NAMALWA (cell line): ENCODE measurements around the gene COPS4.
A peak's percentile ranks its signal among the peaks of the same experiment; 100 is the strongest.
"Not testable (repeated sequence)": the region's sequence is repeated elsewhere in the genome, so short reads cannot be mapped to it uniquely, and the experiment has no call there.

ENCODE experiments used
- DNase-seq: peaks from one replicate; pipeline ENCODE4 v3.0.0-alpha.2; 2015; ENCODE audit warnings: low spot score

COPS4 gene

GRCh38 chr4:83083925-83084475 lies 49.0 kb downstream of the COPS4 start:
- peak; percentile 42 for DNase-seq

- DNase-seq = not testable (repeated sequence)
Measured at GRCh38 chr4:83084956-83085355, 50.0 kb downstream of the COPS4 start.

DNA sequence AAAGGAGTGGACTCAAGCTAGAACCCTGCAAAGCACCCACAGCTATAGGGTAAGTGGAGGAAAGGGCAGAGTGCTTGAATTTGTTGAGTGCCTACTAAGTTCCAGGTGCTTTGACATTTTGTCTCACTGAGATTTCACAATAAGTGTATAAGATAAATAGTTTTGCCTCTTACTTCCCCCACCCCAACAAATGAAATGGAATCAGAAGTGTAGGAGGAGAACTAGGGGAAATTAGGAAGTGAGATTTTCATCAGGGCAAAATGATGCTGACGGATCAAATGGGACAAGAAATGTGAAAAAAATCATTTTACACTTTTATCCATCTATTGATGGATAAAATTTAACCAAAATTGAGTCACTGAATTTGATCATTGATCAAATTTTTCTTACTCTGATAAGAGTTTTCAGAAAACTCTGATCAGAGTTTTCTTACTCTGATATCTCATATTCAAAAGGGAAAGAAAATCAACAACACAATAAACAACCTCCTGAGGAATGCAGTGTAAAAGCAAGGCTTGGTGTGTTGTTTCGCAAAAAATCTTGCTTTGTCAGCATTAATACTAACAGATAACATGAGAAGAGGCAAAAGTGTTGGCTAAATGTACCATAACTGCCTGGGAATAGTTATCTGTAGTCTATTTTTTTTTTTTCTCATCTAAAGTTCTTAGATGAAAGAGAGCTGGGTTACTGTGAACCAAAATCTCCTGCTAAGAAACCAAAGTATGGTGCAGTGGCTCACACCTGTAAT lies 54.6 kb downstream of the COPS4 start:
- no peak for DNase-seq

- DNase-seq = no peak
Measured at GRCh38 chr4:83093060-83093640, 58.2 kb downstream of the COPS4 start.

GRCh38 chr4:83096397-83096796 lies 61.4 kb downstream of the COPS4 start:
- DNase-seq = no peak

DNA sequence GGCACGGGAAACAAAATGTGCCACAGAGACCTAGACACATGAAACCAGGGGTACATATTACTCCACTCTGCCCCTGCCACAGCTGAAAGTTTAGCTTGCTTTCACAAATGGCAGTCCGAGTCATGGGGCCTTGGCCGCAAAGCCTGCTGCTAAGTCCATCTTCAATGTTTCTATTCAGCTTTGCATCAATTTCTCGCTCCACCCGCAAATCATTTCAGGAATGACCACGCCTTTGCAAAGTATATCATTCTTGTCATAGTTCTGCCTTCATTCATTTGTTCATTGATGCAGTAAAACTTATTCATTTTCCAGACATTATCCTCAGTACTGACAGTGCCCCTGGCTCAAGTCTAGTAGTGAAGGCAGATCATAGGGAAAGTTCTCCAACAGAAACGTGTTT lies 70.0 kb downstream of the COPS4 start:
- DNase-seq = no peak

DNA sequence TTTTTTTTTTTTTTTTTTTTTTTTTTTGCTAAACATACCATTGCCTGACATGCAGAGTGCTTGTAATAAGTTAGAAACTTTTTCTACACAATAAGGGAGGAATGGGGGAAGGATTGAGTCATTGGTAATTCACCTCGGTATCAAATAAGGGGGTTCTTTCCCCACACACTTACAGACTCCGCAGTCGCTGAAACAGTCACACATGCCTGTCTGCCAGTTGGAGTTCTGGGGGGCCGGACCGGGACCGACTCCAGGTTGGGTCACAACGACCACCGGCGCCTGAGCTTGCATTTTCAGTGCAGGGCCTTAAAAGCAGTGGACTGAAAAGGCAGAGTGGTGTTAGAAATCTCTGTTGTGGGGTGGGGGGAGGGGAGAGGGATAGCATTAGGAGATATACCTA lies 72.6 kb downstream of the COPS4 start:
- no peak for DNase-seq

- no peak for DNase-seq
Measured at GRCh38 chr4:83108101-83108861, 73.3 kb downstream of the COPS4 start.

DNA sequence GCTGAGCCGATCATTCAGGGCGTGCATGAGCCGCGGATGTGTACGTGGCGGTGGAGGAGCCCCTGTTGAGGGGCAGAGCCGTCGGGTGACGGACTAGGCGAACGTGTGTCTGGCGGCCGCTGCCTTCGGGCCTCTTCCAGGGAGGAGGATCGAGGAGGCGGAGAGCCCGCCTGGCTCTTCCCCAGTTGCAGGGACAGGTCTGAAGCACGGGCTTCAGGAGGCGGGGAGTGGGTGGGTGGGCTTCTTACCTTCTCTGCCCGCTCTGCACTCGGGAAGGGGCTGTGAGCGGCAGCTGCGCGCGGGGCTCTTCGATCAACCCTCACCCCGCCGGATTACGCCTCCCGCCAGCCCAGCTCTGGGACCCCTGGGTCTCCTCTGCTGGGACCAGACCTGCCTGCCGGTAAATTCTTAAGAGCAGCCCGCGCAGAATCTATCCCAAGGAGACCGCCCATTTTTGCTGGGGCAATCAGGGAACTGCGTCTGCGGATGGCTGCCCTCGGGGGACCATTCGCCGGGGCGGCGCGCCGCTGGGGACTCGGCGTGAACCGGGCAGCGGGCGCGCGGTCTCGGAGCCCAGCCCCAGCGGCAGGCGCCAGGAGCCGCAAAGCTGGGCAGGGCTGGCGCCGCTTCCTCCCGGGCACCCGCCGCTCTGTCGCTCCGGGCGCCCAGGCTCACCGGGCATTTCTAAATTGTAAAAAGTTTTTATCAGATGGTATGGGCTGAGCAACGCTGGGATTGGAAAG lies 74.7 kb downstream of the COPS4 start:
- DNase-seq = peak; percentile 61

- DNase-seq = peak; percentile 97
Measured at GRCh38 chr4:83110223-83110945, 75.4 kb downstream of the COPS4 start.

DNA sequence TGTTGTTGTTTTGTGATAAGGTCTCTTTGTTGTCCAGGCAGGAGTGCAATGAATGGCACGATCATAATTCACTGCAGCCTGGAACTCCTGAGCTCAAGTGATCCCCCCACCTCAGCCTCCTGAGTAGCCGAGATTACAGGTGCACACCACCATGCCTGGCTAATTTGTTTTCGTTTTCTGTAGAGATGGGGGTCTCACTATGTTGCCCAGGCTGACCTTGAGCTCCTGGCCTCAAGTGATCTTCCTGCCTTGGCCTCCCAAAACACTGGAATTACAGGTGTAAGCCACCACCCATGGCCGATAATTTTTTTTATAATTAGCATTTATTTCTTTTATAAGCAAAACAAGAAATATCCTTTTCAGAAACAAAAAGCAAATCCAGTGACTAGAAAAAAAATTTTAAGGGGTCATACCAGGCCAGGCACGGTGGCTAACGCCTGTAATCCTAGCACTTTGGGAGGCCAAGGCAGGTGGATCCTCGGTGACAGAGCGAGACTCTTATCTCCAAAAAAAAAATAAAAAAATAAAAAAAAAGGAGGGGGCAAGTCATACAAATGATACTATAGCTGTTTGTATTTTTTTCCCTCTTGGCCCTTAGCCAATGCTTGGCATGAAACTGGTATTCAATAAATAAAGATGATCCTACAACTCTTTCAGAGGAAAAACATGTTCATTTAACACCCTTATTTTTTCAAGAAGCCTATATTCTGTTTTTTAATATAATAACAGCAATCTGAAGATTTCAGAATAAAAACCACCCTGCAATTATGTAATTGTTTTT lies 76.2 kb downstream of the COPS4 start:
- peak; percentile 39 for DNase-seq

GRCh38 chr4:83111751-83112141 lies 76.8 kb downstream of the COPS4 start:
- not testable (repeated sequence) for DNase-seq

DNA sequence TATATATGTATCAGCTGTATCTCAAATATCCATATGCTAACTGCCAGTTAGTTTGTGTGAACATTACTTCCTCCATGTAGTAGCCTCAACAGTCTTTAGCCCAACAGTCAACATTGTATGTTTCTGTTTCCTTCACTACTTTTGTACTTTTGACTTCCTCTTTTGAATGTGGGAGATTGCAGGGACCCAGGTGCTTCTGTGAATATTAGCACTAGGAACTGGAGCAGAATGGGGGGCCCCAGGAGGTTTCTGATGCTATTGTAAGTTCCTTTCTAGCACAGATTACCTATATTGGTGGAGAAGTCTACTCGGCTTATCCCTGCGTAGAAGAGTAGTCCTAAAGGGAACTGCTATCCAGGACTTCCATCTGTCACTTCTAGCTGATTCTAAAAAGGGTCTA lies 77.2 kb downstream of the COPS4 start:
- DNase-seq = peak; percentile 96

DNA sequence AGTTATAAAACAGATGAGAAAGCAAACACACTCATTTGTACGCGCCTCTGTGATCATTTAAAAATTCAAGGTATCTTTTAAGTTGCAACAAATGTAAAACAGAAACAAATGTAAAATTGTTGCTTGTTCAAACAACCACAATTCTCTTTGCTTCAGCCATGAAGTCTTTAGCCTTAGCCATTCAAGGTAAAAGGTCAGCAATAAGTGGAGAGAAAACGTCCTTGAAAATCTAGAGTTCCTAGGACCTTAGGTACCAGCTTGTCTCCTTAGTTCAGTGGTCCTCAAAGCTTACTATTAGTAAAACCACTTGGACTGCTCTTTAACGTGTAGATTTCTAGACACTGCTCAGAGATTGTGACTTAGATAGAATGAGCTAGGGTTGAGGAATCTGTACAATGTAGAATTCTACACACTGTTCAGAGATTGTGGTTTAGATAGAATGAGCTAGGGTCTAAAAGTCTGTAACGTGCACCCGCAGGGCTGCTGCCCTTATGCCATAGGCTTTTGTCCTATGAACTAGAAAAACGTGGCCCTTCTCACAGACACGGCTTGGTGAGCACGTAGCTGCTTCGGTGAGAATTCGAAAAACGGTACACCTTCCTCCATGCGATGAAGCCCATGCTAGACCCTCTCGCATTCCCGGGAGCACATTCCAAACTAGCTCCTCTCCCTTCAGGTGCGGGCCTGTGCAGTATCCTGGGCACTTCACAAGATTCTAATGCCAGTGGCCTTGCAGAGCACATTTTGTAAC lies 77.9 kb downstream of the COPS4 start:
- DNase-seq = peak; percentile 83

- DNase-seq = no peak
Measured at GRCh38 chr4:83113429-83113786, 78.4 kb downstream of the COPS4 start.

- peak; percentile 90 for DNase-seq
Measured at GRCh38 chr4:83114576-83114975, 79.6 kb downstream of the COPS4 start, which contains the start of gene PLAC8. Gene PLAC8 (minus strand): TSS chr4:83114729. CDS start chr4:83107921, 6,808 bp downstream.

DNA sequence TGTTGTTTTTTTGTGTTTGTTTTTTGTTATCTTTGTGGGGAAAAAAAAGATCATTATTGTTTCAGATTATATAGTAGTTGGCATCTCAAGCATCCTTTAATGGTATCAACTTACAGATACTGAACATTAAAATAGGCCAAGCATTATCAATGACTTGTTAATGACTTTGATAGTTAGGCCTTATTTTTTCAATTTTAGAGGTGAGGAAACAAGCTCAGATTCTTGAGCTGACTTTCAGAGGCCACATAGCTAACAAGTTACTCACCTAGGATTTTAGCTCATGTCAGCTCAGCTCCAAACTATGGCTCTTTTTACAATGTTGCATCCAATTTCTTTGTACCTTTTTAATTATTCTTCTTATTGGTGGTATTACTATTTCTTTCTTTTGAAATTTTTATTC lies 80.0 kb downstream of the COPS4 start:
- DNase-seq = no peak

DNA sequence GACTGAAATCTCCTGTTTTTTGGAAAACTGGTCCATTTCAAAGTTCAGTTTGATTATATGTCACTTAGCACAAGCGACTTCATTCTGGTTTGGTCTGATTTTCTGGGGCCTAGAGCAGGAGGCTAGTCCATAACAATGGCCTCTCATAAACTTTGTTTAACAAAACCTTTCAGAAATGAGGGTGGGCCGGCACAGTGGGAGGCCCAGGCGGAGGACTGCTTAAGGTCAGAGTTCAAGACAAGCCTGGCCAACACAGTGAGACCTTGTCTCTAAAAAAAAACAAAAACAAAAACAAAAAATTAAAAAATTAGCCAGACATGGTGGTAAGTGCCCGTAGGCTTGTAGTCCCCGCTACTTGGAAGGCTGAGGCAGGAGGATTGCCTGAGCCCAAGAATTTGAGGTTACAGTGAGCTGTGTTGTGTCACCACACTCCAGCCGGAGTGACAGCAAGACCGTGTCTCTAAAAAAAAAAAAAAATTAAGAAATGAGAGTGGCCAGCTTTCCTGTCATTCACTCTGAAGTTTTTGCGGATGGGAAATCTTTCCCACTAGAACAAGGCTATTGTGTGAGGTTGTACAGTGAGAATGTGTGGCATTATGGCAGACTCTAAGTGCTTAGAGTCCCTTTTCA lies 80.8 kb downstream of the COPS4 start:
- no peak for DNase-seq

DNA sequence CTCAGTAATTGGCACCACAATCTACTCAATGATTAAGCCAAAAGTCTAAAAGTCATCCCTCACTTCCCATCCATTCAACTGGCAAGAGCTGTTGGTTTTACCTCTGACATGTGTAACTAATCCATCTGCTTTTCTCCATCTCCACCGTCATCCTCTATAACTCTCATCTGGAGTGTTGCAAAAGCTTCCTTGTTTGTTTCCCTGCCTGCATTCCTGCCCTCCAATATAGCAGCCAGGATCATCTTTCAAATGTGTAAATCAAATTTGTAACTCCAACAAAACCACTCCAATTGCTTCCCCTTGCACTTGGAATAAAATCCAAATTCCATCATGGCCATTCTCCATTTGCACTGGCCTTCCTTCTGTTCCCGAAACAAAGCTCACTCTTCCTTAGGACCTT lies 83.9 kb downstream of the COPS4 start:
- DNase-seq = no peak
